PC-3 (cell line): Measurements from ENCODE around the gene RET.

Experiments
- EZH2phosphoT487 ChIP-seq: fragments of 300-600 bp; sonication (generic); IDR thresholded peaks from 2 replicates; pipeline ENCODE4 v1.6.1; 2018; ENCODE audit warnings: mild to moderate bottlenecking, antibody characterized with exemption, low read length, borderline replicate concordance
- TF ChIP-seq, protein P1 (sequence below): fragments of 300-600 bp; sonication (generic); conservative IDR thresholded peaks from 2 replicates; pipeline ENCODE4 v1.5.1; 2017; ENCODE audit warnings: antibody characterized with exemption, low read depth, mild to moderate bottlenecking, low read length

- TF ChIP-seq, protein P1, sequence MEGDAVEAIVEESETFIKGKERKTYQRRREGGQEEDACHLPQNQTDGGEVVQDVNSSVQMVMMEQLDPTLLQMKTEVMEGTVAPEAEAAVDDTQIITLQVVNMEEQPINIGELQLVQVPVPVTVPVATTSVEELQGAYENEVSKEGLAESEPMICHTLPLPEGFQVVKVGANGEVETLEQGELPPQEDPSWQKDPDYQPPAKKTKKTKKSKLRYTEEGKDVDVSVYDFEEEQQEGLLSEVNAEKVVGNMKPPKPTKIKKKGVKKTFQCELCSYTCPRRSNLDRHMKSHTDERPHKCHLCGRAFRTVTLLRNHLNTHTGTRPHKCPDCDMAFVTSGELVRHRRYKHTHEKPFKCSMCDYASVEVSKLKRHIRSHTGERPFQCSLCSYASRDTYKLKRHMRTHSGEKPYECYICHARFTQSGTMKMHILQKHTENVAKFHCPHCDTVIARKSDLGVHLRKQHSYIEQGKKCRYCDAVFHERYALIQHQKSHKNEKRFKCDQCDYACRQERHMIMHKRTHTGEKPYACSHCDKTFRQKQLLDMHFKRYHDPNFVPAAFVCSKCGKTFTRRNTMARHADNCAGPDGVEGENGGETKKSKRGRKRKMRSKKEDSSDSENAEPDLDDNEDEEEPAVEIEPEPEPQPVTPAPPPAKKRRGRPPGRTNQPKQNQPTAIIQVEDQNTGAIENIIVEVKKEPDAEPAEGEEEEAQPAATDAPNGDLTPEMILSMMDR, result no peak
- no peak for TF ChIP-seq EZH2phosphoT487
Observed at GRCh38 chr10:43136432-43136831, 59.6 kb downstream of the RET start.
